ENCODE measurements around the gene C3. TPM values are rescaled to one million over a fixed set of nuclear protein-coding genes. Genes with fewer than 3 reads are reported as not detected.
"Not testable (repeated sequence)": the region's sequence is repeated elsewhere in the genome, so short reads cannot be mapped to it uniquely, and the experiment has no call there.

The C3 gene
- total RNA-seq, 1 experiment from 2014 or later, result not detected

- H3K36me3 ChIP-seq, result no peaks in the 10 kb centered on the region
- no peaks in the 10 kb centered on the region for H3K9me3 ChIP-seq (replicated peaks)
- no peak overlapping the region for H3K27ac ChIP-seq
- H3K27me3 ChIP-seq (replicated peaks), result no peaks in the 10 kb centered on the region
- peaks cover 8% of the 10 kb centered on the region for H3K4me1 ChIP-seq (replicated peaks)
- DNase-seq (ENCODE audit: low read depth in 1 of 2, low spot score in 2 of 2), result no peak
- H3K4me3 ChIP-seq, result no peak overlapping the region
Observed at GRCh38 chr19:6677883-6678689, 42.4 kb downstream of the C3 start.

GRCh38 chr19:6677495-6677882 lies 43.0 kb downstream of the C3 start:
- Histone ChIP-seq H3K9me3 (replicated peaks) (no peaks in the 10 kb centered on the region), H3K4me3 (no peak overlapping the region), H3K4me1 (replicated peaks) (peaks cover 8% of the 10 kb centered on the region), H3K27me3 (replicated peaks) (no peaks in the 10 kb centered on the region), H3K27ac (no peak overlapping the region), H3K36me3 (no peaks in the 10 kb centered on the region)
- no peak for DNase-seq (ENCODE audit: low read depth in 1 of 2, low spot score in 2 of 2)

- Histone ChIP-seq H3K4me1 (replicated peaks) (peaks cover 8% of the 10 kb centered on the region), H3K36me3 (no peaks in the 10 kb centered on the region), H3K27ac (no peak overlapping the region), H3K27me3 (replicated peaks) (no peaks in the 10 kb centered on the region), H3K9me3 (replicated peaks) (no peaks in the 10 kb centered on the region), H3K4me3 (no peak overlapping the region)
- no peak for DNase-seq (ENCODE audit: low read depth in 1 of 2, low spot score in 2 of 2)
Observed at GRCh38 chr19:6676288-6676687, 44.2 kb downstream of the C3 start.

- peak; percentile 47 to 75 for DNase-seq (ENCODE audit: low read depth in 1 of 2, low spot score in 2 of 2)
- no peaks in the 10 kb centered on the region for H3K9me3 ChIP-seq (replicated peaks)
- H3K27ac ChIP-seq, result no peak overlapping the region
- H3K36me3 ChIP-seq, result no peaks in the 10 kb centered on the region
- peaks cover 8% of the 10 kb centered on the region for H3K4me1 ChIP-seq (replicated peaks)
- H3K4me3 ChIP-seq, result no peak overlapping the region
- no peaks in the 10 kb centered on the region for H3K27me3 ChIP-seq (replicated peaks)
Observed at GRCh38 chr19:6674868-6675305, 45.6 kb downstream of the C3 start.

GRCh38 chr19:6674408-6674807 lies 46.0 kb downstream of the C3 start:
- H3K4me3 ChIP-seq; H3K36me3 ChIP-seq; DNase-seq (ENCODE audit: low read depth in 1 of 2, low spot score in 2 of 2): not testable (repeated sequence)

GRCh38 chr19:6672693-6673290 lies 47.7 kb downstream of the C3 start:
- H3K27ac ChIP-seq, result no peak overlapping the region
- H3K4me3 ChIP-seq, result no peak overlapping the region
- H3K9me3 ChIP-seq (replicated peaks), result no peaks in the 10 kb centered on the region
- no peaks in the 10 kb centered on the region for H3K36me3 ChIP-seq
- H3K4me1 ChIP-seq (replicated peaks), result peaks cover 8% of the 10 kb centered on the region
- DNase-seq (ENCODE audit: low read depth in 1 of 2, low spot score in 2 of 2), result no peak
- no peaks in the 10 kb centered on the region for H3K27me3 ChIP-seq (replicated peaks)

More at GRCh38 chr19:6674408-6674807, 46.0 kb downstream of the C3 start:
- not testable (repeated sequence) for H3K9me3 ChIP-seq (replicated peaks); H3K4me1 ChIP-seq (replicated peaks); H3K27ac ChIP-seq; H3K27me3 ChIP-seq (replicated peaks)

- Histone ChIP-seq H3K4me3 (no peak overlapping the region), H3K27me3 (replicated peaks) (no peaks in the 10 kb centered on the region), H3K9me3 (replicated peaks) (no peaks in the 10 kb centered on the region), H3K36me3 (no peaks in the 10 kb centered on the region), H3K4me1 (replicated peaks) (peaks cover 8% of the 10 kb centered on the region), H3K27ac (no peak overlapping the region)
- no peak for DNase-seq (ENCODE audit: low read depth in 1 of 2, low spot score in 2 of 2)
Observed at GRCh38 chr19:6671960-6672359, 48.5 kb downstream of the C3 start.

GRCh38 chr19:6668691-6669090 lies 51.8 kb downstream of the C3 start:
- no peaks in the 10 kb centered on the region for H3K27me3 ChIP-seq (replicated peaks)
- no peak overlapping the region for H3K27ac ChIP-seq
- DNase-seq (ENCODE audit: low read depth in 1 of 2, low spot score in 2 of 2), result no peak
- no peaks in the 10 kb centered on the region for H3K4me1 ChIP-seq (replicated peaks)
- H3K36me3 ChIP-seq, result no peaks in the 10 kb centered on the region
- no peak overlapping the region for H3K4me3 ChIP-seq
- H3K9me3 ChIP-seq (replicated peaks), result no peaks in the 10 kb centered on the region

- no peak for DNase-seq (ENCODE audit: low read depth in 1 of 2, low spot score in 2 of 2)
- Histone ChIP-seq H3K27ac (no peak overlapping the region), H3K4me3 (no peak overlapping the region), H3K36me3 (no peaks in the 10 kb centered on the region), H3K9me3 (replicated peaks) (no peaks in the 10 kb centered on the region), H3K4me1 (replicated peaks) (no peaks in the 10 kb centered on the region), H3K27me3 (replicated peaks) (no peaks in the 10 kb centered on the region)
Observed at GRCh38 chr19:6667114-6667627, 53.3 kb downstream of the C3 start.

GRCh38 chr19:6664916-6665315 lies 55.5 kb downstream of the C3 start:
- Histone ChIP-seq H3K4me3 (no peak overlapping the region), H3K9me3 (replicated peaks) (no peaks in the 10 kb centered on the region), H3K27me3 (replicated peaks) (peaks cover 9% of the 10 kb centered on the region; the same call in 1 of the 2 replicates), H3K27ac (no peak overlapping the region), H3K4me1 (replicated peaks) (no peaks in the 10 kb centered on the region), H3K36me3 (no peaks in the 10 kb centered on the region)
- DNase-seq (ENCODE audit: low read depth in 1 of 2, low spot score in 2 of 2), result no peak

- H3K27me3 ChIP-seq (replicated peaks), result peaks cover 19% of the 10 kb centered on the region; the same call in 1 of the 2 replicates
- no peak overlapping the region for H3K27ac ChIP-seq
- no peak for DNase-seq (ENCODE audit: low read depth in 1 of 2, low spot score in 2 of 2)
- no peaks in the 10 kb centered on the region for H3K4me1 ChIP-seq (replicated peaks)
- H3K36me3 ChIP-seq, result no peaks in the 10 kb centered on the region
- no peaks in the 10 kb centered on the region for H3K9me3 ChIP-seq (replicated peaks)
- H3K4me3 ChIP-seq, result no peak overlapping the region
Observed at GRCh38 chr19:6663236-6664201, 56.9 kb downstream of the C3 start.

GRCh38 chr19:6662702-6663101 lies 57.7 kb downstream of the C3 start:
- Histone ChIP-seq H3K4me1 (replicated peaks) (no peaks in the 10 kb centered on the region), H3K4me3 (no peak overlapping the region), H3K36me3 (no peaks in the 10 kb centered on the region), H3K27me3 (replicated peaks) (peaks cover 20% of the 10 kb centered on the region; the same call in 1 of the 2 replicates), H3K9me3 (replicated peaks) (no peaks in the 10 kb centered on the region), H3K27ac (no peak overlapping the region)
- no peak for DNase-seq (ENCODE audit: low read depth in 1 of 2, low spot score in 2 of 2)

GRCh38 chr19:6661509-6662244 lies 58.8 kb downstream of the C3 start:
- H3K4me1 ChIP-seq (replicated peaks); H3K4me3 ChIP-seq; H3K27ac ChIP-seq; DNase-seq (ENCODE audit: low read depth in 1 of 2, low spot score in 2 of 2); H3K9me3 ChIP-seq (replicated peaks); H3K36me3 ChIP-seq: not testable (repeated sequence)
- peaks cover 20% of the 10 kb centered on the region; the same call in 1 of the 2 replicates for H3K27me3 ChIP-seq (replicated peaks)

Data from SJSA1 (cell line).